ENCODE measurements around the gene PPM1B. TPM values are rescaled to one million over a fixed set of nuclear protein-coding genes. Genes with fewer than 3 reads are reported as not detected.

PPM1B gene
- total and polyA plus RNA-seq, 10 of the 15 experiments (the other 5 are each of a cell fraction or from before 2014, with no cell fraction given), result 12.5 to 53.4 (median 33.7) TPM

DNA sequence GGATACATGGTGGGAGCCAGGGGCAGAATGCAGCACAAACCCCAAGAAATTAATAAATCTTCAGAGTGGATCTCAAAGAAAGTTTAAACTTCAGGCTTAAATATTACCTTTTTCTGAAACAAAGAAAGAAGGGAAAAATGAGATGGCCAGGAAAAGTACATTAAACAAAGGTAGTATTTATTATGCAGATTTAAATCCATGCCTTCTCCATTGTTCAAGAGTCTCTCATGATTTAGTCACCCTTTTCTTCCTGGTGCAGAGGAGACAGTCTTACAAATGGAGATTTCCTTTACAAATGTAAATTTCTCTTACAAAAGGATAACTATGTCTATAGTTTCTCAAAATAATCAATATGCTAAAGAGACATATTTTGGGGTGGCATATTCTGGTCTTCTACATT, 33.4 kb upstream of the PPM1B start (continued):
- TF ChIP-seq, protein P1, sequence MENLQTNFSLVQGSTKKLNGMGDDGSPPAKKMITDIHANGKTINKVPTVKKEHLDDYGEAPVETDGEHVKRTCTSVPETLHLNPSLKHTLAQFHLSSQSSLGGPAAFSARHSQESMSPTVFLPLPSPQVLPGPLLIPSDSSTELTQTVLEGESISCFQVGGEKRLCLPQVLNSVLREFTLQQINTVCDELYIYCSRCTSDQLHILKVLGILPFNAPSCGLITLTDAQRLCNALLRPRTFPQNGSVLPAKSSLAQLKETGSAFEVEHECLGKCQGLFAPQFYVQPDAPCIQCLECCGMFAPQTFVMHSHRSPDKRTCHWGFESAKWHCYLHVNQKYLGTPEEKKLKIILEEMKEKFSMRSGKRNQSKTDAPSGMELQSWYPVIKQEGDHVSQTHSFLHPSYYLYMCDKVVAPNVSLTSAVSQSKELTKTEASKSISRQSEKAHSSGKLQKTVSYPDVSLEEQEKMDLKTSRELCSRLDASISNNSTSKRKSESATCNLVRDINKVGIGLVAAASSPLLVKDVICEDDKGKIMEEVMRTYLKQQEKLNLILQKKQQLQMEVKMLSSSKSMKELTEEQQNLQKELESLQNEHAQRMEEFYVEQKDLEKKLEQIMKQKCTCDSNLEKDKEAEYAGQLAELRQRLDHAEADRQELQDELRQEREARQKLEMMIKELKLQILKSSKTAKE (IDR thresholded peaks at IDR 0.05; ENCODE audit: low read depth, poor library complexity, severe bottlenecking), result no peak

DNA sequence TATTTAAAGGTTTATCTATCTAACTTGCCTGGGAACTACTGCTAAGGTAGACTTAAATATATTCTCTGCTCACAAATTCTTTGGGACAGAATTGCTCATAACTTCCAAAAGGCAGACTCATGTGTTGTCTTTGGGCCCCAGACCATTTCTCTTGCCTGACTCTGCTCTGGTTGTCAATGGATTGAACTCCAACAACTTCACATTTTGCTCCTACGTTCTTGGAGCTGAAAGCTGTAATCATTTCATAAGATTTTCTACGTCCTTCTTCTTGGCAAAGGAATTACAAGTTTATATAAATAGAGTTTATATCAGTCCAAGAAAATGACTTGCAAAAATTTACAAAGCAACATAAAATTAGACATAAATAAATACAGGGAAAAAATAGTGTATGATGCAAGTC, 32.9 kb upstream of the PPM1B start:
- SMC1A ChIA-PET (ENCODE audit: uncharacterized antibody, unreplicated experiment), result no interaction called here
- DNase-seq (ENCODE audit: low read depth, low spot score), result no peak

DNA sequence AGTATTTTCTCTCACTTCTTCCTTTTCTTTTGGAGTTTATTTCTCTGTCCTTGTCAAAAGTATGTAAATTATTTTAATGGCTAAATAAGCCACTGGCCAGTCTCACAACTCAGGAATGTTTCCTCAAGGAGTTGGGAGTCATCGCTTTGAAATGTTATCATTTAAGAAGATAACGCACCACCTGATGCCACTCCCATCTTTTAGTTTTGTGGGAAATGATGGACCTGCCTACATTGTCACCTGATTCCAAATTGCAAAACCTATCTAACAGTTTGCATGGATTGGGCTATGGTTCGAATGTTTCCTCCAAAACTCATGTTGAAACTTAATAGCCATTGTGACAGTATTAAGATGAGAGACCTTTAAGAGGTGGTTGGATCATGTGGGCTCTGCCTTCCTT, 32.4 kb upstream of the PPM1B start:
- Histone ChIP-seq H3K4me3 (no peak overlapping the region), H3K27ac (ENCODE audit: control insufficient read depth, insufficient read depth) (no peak overlapping the region), H3K9ac (ENCODE audit: control insufficient read depth, insufficient read depth, low read length) (no peak overlapping the region), H4K20me1 (ENCODE audit: control insufficient read depth, insufficient read depth) (no peaks in the 10 kb centered on the region), H3K79me2 (ENCODE audit: control insufficient read depth, insufficient read depth, low read length) (no peaks in the 10 kb centered on the region), H3K4me1 (ENCODE audit: control insufficient read depth, insufficient read depth, low read length) (no peaks in the 10 kb centered on the region), H3K4me2 (ENCODE audit: control insufficient read depth, insufficient read depth) (no peak overlapping the region), H3K36me3 (ENCODE audit: control insufficient read depth in 2 of 2, insufficient read depth in 2 of 2, low read length in 1 of 2) (no peaks in the 10 kb centered on the region), H3K27me3 (replicated peaks in 1 of 2; ENCODE audit: control insufficient read depth in 2 of 2, insufficient read depth in 2 of 2, low read length in 1 of 2) (no peaks in the 10 kb centered on the region), H3K9me3 (replicated peaks; ENCODE audit: control insufficient read depth, insufficient read depth, low read length) (no peaks in the 10 kb centered on the region), H2AFZ (ENCODE audit: control insufficient read depth, low read depth, low read length) (no peak overlapping the region)
- RAD21 ChIA-PET (ENCODE audit: unreplicated experiment), result no interaction called here
- CTCF ChIA-PET, result no interaction called here
- ATAC-seq (no peak), DNase-seq (ENCODE audit: low read depth, low spot score) (no peak), FAIRE-seq (no peak)
- no TSS peak for BruUV-seq (replicated peaks)
- 72% methylated on average over 3 of the region's 3 CpGs for WGBS (ENCODE audit: insufficient coverage, insufficient replicate concordance, low lambda C conversion rate, missing lambda C conversion rate)
- POLR2A ChIA-PET, result interaction anchor here (1.0 kb wide), 1 partner anchor 12 kb away, joined by 4 read pairs; no protein-coding TSS in a partner anchor
- intact Hi-C loops (cut with micrococcal nuclease; ENCODE audit: unreplicated experiment) (no loop called here), in situ Hi-C loops (cut with MboI) (no loop called here)
- SMC1A ChIA-PET (ENCODE audit: uncharacterized antibody, unreplicated experiment), result no interaction called here
- TF ChIP-seq SMARCA5 (IDR thresholded peaks at IDR 0.05), result no peak
- no peak for TF ChIP-seq ZNF217 (IDR thresholded peaks at IDR 0.05)
- no peak for TF ChIP-seq STAT1 (conservative IDR thresholded peaks at IDR 0.05)
- no peak for TF ChIP-seq SMC3 (IDR thresholded peaks at IDR 0.05; ENCODE audit: borderline replicate concordance, low read length)
- TF ChIP-seq ZBED1 (IDR thresholded peaks at IDR 0.05; ENCODE audit: borderline replicate concordance), result no peak
- TF ChIP-seq CREM (IDR thresholded peaks at IDR 0.05; ENCODE audit: low read depth), result no peak
- no peak for TF ChIP-seq PAX5 (IDR thresholded peaks at IDR 0.05; ENCODE audit: borderline replicate concordance, low read depth, low read length)
- TF ChIP-seq JUNB (IDR thresholded peaks at IDR 0.05), result no peak
- no peak for TF ChIP-seq BRCA1 (IDR thresholded peaks at IDR 0.05; ENCODE audit: low read depth, low read length)

More for the DNA sequence above, 32.9 kb upstream of the PPM1B start:
- in situ Hi-C loops (cut with MboI) (no loop called here), intact Hi-C loops (cut with micrococcal nuclease; ENCODE audit: unreplicated experiment) (no loop called here)
- Histone ChIP-seq H4K20me1 (ENCODE audit: control insufficient read depth, insufficient read depth) (no peaks in the 10 kb centered on the region), H3K4me3 (no peak overlapping the region), H3K27ac (ENCODE audit: control insufficient read depth, insufficient read depth) (no peak overlapping the region), H3K9me3 (replicated peaks; ENCODE audit: control insufficient read depth, insufficient read depth, low read length) (no peaks in the 10 kb centered on the region), H3K36me3 (ENCODE audit: control insufficient read depth in 2 of 2, insufficient read depth in 2 of 2, low read length in 1 of 2) (no peaks in the 10 kb centered on the region), H3K9ac (ENCODE audit: control insufficient read depth, insufficient read depth, low read length) (no peak overlapping the region), H3K79me2 (ENCODE audit: control insufficient read depth, insufficient read depth, low read length) (no peaks in the 10 kb centered on the region), H3K4me1 (ENCODE audit: control insufficient read depth, insufficient read depth, low read length) (no peaks in the 10 kb centered on the region), H2AFZ (ENCODE audit: control insufficient read depth, low read depth, low read length) (no peak overlapping the region), H3K4me2 (ENCODE audit: control insufficient read depth, insufficient read depth) (no peak overlapping the region), H3K27me3 (replicated peaks in 1 of 2; ENCODE audit: control insufficient read depth in 2 of 2, insufficient read depth in 2 of 2, low read length in 1 of 2) (no peaks in the 10 kb centered on the region)
- WGBS (ENCODE audit: insufficient coverage, insufficient replicate concordance, low lambda C conversion rate, missing lambda C conversion rate), result 20% methylated on average over 2 of the region's 2 CpGs
- ATAC-seq (no peak), FAIRE-seq (no peak)
- POLR2A ChIA-PET, result interaction anchor here (1.0 kb wide), 1 partner anchor 12 kb away, joined by 4 read pairs; no protein-coding TSS in a partner anchor
- CTCF ChIA-PET, result no interaction called here
- RAD21 ChIA-PET (ENCODE audit: unreplicated experiment), result no interaction called here
- no TSS peak for BruUV-seq (replicated peaks)
- no peak for TF ChIP-seq RELA (IDR thresholded peaks at IDR 0.05; ENCODE audit: borderline replicate concordance, partially characterized antibody)
- TF ChIP-seq NFYA (IDR thresholded peaks at IDR 0.05; ENCODE audit: borderline replicate concordance, low read depth, low read length), result no peak
- TF ChIP-seq RFX5 (IDR thresholded peaks at IDR 0.05; ENCODE audit: low read depth, low read length), result no peak
- TF ChIP-seq MTA3 (IDR thresholded peaks at IDR 0.05; ENCODE audit: borderline replicate concordance, low read length), result no peak
- no peak for TF ChIP-seq NBN (IDR thresholded peaks at IDR 0.05)

All from GM12878 (cell line).